GM08714 (cell line): ENCODE measurements around the gene MGAT4C.
"Not testable (repeated sequence)": the region's sequence is repeated elsewhere in the genome, so short reads cannot be mapped to it uniquely, and the experiment has no call there.

Experiments
- H3K4me3 ChIP-seq: fragments of 200-500 bp; sonication (Bioruptor generic); 2 replicates; pipeline ENCODE4 v1.5.1; 2014; ENCODE audit warnings: mild to moderate bottlenecking, low read length, inconsistent platforms
- ZNF274 ChIP-seq: IDR thresholded peaks from 2 replicates; pipeline ENCODE4 v1.6.1; 2012; ENCODE audit warnings: mild to moderate bottlenecking, low read depth, low read length

MGAT4C gene

DNA sequence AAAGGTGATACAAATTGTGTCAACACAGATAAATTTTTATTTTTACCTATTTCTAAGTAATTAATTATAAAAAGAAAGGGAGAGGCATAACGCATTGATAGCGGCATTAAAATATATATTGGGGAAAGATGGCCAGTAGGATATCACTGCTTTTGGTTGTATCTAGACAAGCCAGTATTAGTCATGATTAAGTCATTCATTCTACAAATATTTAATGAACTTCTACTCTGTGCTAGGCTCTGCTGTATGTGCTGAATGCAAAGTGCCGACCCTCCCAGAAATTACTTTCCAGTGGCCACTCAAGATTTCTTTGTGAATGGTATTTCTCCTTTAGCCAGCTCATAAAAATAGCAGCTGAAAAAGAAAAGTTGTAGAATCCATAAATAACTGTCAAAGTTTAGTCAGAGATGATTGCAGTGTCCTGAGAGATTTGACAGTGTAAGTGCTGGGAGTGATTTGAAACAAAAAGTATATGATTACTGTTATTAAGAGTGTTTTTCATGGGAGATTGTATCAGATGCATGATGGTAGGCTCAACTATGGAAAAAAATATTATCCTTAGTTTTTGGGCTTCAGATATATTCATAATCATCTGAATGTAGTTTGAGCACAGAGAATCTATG, 133.2 kb downstream of the MGAT4C start:
- no peak for TF ChIP-seq ZNF274

DNA sequence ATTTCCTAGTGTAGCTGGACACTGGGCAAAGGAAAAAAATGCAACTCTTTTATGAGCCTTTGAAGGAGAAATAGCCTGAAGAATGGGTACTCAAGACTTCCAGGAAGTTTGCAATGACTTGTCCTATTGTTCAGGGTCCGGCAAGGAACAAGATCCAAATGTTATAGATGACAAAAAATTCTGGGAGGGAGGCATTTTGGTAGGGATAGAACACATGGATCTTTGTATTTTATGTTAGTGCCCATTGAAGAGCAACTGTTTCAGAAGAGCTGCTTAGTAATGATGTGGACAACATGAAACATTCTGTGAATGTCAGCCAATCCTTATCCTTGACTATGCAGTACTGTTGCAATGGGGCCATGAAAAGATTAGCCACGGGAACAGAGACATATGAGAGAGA, 138.0 kb downstream of the MGAT4C start:
- TF ChIP-seq ZNF274, result no peak
- no peak overlapping the region for H3K4me3 ChIP-seq

More for the DNA sequence above, 133.2 kb downstream of the MGAT4C start:
- H3K4me3 ChIP-seq, result no peak overlapping the region

DNA sequence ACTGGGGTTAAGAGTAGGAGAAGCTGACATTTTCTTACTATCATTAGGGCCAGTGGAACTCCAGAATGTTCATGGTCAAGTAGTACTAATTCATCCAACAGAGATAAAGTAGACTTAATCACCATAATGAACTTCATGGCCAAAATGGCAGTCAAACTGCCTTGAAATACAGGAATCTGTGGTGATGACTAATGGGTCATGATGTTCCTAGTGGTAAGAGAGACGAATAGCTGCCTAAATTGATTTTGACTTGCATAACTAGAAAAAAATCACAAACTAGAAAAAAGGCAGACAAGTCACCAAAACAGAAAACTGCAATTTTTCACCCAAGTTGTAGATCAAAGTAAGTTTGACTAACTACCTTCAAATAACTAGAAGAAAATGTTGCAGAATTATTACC, 138.5 kb downstream of the MGAT4C start:
- H3K4me3 ChIP-seq, result no peak overlapping the region
- no peak for TF ChIP-seq ZNF274

DNA sequence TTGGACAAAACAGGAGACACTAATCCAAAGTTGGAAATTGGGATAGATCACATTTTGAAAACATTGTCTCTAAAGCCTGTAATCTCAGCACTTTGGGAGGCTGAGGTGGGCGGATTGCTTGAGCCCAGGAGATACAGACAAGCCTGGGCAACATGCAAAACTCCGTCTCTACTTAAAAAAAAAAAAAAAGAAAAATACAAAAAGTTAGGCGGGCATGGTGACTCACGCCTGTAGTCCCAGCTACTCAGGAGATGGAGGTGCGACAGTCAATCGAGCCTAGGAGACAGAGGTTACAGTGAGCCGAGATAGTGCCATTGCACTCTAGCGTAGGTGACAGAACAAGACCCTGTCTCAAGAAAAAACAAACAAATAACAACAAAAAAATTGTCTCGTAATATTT, 152.1 kb downstream of the MGAT4C start:
- H3K4me3 ChIP-seq, result no peak overlapping the region
- TF ChIP-seq ZNF274, result no peak

DNA sequence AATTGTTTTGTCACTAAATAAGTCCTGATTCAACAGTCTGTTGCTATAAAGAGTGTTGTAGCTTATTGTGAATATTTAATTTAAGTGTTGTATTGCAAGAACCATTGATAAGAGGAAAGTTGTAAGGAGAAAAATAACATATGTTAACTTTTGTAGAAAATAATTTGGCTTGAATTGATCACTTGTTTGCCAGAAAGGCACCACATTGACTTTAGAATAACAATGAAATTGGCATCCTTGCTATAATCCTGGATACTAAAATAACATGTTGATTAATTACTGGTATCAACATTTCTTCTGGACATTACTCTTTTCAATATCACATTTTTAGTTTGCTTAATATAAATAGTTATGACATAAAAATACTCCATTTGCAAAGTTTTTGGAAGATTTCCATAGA, 159.0 kb downstream of the MGAT4C start:
- no peak overlapping the region for H3K4me3 ChIP-seq
- TF ChIP-seq ZNF274, result no peak

DNA sequence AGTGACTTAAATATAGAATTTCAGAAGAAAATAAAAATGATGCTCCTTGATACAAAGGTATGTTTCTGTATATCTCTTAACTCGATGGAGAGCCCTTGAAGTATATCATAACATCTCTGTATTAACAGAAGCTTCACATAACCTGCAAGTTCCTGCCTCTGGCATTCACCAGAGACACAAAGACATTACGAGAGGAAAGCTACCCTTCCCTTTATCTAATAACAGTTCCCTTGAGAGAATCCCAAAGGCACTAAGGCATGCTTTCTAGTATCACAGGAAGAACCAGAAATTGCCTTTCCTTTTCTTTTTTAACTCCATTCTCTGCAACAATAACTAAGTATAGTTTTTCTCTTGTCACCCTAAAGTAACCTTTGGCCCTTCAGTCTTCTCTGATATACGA, 164.5 kb downstream of the MGAT4C start:
- no peak for TF ChIP-seq ZNF274

DNA sequence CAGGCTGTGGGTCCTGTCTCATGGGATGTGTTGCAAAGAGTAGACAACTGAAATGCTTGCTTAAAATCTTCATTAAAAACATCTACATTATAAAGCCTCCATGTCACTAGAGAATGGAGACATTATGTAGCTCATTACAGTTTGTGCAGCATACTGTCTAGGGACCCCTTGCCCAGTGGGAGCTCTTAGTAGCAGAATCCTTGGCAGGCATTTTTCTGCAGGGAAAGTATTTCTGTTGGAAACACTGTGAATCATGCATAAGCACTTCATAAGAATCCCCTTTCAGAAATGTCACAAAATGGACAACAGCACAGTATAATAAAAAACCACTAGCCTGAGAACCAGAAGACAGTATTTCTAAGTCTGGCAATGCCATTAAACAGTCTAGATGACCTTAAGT, 174.3 kb downstream of the MGAT4C start:
- TF ChIP-seq ZNF274, result no peak
- H3K4me3 ChIP-seq, result no peak overlapping the region

More for the DNA sequence above, 164.5 kb downstream of the MGAT4C start:
- H3K4me3 ChIP-seq, result no peak overlapping the region

DNA sequence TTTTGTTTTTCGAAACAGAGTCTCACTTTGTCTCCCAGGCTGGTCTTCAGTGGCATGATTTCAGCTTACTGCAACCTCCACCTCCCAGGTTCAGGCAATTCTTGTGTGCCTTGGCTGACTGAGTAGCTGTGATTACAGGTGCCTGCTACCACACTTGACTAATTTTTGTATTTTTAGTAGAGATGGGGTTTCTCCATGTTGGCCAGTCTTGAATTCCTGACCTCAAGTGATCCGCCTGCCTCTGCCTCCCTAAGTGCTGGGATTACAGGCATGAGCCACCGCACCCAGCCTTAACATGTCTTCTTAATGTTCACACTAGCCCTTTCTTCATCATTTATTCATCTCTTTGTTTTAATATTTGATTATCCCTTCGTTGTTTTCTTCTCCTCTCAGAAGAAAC, 197.1 kb downstream of the MGAT4C start:
- H3K4me3 ChIP-seq, result not testable (repeated sequence)

DNA sequence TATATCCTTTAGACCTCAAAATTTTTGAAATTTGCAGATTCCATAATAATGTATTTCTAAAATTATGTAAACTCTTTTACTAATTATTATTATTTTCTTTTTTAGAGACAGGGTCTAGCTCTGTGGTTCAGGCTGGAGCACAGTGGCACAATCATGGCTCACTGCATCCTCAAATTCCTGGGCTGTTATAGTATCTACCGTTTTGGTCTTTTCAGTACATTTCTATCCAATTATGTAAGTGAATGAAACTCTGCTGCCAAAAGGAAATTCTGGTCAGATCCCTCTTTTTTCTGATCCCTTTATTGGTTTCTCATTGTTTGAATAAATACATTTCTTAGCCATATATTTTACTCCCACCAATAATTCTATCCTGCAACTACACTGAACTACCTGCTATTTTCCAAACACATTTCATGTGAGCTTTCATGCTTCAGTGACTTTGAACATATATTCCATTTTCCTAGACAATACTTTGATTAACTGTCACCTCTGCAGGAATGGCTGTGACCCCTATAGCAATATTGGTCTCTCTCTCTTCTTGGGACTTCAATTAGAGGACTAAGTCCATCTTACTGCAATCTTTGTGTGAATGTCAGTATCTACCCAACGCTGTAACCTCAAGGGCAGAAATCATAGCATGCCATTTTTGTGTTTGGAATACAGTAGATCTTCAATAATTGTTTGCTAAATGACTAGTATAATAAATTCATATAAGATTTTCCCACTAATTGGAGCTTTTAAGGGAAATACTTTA, 198.9 kb downstream of the MGAT4C start:
- TF ChIP-seq ZNF274, result no peak

DNA sequence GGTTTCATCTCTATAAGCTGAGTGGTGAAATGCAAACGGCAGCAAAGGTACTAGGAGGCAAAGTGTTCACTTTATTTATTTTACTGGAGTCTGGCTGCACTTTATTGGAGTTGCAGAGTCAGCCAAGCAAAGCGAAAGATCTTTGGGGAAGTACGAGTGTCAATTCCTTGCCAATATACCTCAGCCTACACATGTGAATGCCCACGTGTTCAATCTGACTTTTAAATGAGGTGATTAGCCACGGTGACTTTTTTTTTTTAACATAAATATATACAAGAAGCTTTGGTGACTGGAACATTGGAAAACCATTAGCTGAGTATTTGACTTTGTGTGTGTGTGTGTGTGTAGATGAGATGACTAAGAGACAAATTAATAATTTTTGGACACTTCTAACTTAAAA, 203.3 kb downstream of the MGAT4C start:
- no peak overlapping the region for H3K4me3 ChIP-seq
- no peak for TF ChIP-seq ZNF274

More for the DNA sequence above, 198.9 kb downstream of the MGAT4C start:
- H3K4me3 ChIP-seq, result no peak overlapping the region

DNA sequence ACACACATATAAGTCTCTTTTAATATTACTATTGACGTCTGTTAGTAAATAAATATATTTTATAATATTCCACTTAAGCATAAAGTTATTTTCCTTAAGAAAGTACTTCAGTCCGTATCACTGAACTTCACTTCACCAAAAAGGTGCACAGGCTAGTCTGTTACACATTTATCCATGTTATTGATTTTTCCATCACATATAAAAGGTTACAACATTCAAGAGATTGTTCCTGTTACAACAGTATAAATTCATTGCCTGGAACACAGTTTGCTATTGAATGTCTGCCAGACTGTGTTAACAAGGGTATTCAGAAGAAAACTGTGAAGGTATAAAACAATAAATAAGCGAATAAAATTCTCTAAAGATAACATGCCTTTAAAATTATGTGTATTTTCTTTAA, 206.2 kb downstream of the MGAT4C start:
- no peak for TF ChIP-seq ZNF274
- H3K4me3 ChIP-seq, result no peak overlapping the region

DNA sequence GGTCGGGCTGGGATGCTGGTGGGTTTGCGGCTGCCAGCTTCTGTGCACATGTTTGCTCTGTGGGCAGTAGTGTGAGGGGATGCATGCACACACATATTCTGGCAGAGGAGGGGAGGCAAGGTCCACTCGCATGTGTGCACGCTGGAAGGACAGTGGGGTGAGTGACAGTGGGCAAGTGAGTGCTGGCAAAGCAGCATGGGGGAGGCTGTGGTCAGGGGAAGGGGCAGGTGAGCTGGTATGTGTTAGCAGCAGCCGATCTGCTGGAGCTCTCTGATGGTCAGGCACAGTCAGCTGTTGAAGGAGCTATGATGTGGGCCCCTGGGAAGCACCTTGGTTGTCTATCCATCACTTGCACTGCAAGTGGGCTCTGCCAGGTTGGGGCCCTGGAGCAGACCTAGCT, 211.8 kb downstream of the MGAT4C start:
- no peak overlapping the region for H3K4me3 ChIP-seq
- no peak for TF ChIP-seq ZNF274

DNA sequence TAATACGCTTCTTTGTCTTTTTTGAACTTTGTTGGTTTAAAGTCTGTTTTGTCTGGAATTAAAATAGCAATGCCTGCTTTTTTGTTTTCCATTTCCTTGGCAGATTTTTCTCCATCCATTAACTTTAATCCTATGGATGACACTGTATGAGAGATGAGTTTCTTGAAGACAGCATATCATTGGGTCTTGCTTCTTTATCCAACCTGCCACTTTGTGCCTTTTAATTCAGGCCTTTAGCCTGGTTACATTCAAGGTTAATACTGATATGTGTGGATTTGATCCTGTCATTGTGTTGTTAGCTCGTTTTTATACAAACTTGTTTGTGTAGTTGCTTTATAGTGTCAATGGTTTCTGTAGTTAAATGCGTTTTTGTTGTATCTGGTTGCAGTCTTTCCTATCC, 214.1 kb downstream of the MGAT4C start:
- no peak overlapping the region for H3K4me3 ChIP-seq
- TF ChIP-seq ZNF274, result no peak

DNA sequence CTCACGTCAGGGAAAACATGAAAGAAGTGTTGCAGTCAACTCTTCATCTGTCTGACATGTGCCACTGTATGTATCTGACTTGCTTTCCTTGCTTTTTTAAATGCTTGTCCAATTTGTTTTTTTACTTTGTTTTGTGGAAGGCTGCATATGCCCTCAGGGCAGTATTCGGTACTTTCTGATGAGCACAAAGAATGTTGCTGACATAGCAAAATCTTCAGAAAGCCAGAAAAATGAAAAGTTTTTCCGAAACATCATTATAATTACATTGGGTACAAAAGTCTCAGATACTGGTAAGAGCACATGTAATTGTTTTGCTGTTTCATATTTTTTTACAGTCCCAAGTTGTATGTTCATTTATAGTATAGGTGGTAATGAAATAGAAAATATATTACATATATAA, 237.8 kb downstream of the MGAT4C start:
- TF ChIP-seq ZNF274, result no peak
- H3K4me3 ChIP-seq, result no peak overlapping the region

DNA sequence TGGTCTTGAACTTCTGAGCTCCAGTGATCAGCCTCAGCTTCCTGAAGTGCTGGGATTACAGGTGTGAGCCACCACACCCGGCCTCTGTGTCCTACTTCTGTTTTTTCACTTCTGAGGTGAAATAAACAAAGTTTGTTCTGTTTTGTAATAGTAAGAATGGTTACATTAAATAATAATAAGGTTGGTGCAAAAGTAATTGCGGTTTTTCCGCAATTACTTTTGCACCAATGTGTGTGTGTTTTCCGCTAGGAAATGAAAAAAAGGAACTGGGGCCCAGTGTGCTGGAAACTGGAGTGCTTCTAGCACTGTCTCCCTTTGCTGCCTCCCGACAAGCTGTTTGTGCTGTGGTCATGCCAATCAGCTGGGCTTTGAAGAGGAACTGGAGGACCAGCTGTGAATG, 241.2 kb downstream of the MGAT4C start:
- H3K4me3 ChIP-seq, result no peak overlapping the region
- TF ChIP-seq ZNF274, result no peak

DNA sequence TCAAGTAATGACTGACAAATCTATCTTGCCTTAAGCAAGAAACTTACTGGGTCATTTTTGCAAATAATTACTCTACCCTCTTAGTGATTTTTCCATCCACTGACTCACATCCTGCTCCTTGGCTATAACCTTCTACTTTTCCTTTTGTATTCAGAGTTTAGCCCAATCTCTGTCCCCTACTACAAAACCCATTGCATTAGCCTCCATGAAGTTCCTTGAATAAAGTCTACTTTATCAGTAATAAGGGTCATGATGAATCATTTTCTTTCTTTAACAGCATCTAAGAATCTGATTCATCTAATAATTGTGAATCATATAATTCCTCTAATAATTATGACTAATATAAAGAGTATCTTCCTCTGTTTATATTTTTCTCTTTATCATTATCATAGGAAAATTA, 249.5 kb downstream of the MGAT4C start:
- no peak for TF ChIP-seq ZNF274

More for the DNA sequence above, 249.5 kb downstream of the MGAT4C start:
- H3K4me3 ChIP-seq, result no peak overlapping the region
